ENCODE measurements around the gene TAF4B. TPM values are rescaled to one million over a fixed set of nuclear protein-coding genes. Genes with fewer than 3 reads are reported as not detected.
"Not testable (repeated sequence)": the region's sequence is repeated elsewhere in the genome, so short reads cannot be mapped to it uniquely, and the experiment has no call there.

The TAF4B gene
- total and polyA plus RNA-seq, 5 donors: 0.81 to 2.1 (median 1.8) TPM

DNA sequence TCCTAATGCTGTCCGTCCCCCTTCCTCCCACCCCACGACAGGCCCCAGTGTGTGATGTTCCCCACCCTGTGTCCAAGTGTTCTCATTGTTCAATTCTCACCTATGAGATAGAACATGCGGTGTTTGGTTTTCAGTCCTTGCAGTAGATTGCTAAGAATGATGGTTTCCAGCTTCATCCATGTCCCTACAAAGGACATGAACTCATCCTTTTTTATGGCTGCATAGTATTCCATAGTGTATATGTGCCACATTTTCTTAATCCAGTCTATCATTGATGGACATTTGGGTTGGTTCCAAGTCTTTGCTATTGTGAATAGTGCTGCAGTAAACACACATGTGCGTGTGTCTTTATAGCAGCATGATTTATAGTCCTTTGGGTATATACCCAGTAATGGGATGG lies 12.5 kb downstream of the TAF4B start:
- H3K4me3 ChIP-seq (ENCODE audit: low read length); intact Hi-C loops (cut with DNase I); H3K9me3 ChIP-seq (ENCODE audit: control insufficient read depth, low read length); H3K27me3 ChIP-seq (ENCODE audit: control insufficient read depth, insufficient read depth); H3K4me1 ChIP-seq (ENCODE audit: control insufficient read depth, insufficient read depth, low read length); ATAC-seq; H3K27ac ChIP-seq (ENCODE audit: low read length); DNase-seq: not testable (repeated sequence)
- WGBS: 91% methylated on average over 4 of the region's 4 CpGs

DNA sequence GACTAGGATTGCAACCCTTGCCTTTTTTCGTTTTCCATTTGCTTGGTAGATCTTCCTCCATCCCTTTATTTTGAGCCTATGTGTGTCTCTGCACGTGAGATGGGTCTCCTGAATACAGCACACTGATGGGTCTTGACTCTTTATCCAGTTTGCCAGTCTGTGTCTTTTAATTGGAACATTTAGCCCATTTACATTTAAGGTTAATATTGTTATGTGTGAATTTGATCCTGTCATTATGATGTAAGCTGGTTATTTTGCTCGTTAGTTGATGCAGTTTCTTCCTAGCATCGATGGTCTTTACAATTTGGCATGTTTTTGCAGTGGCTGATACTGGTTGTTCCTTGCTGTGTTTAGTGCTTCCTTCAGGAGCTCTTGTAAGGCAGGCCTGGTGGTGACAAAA lies 16.1 kb downstream of the TAF4B start:
- intact Hi-C loops (cut with DNase I); H3K27ac ChIP-seq (ENCODE audit: low read length); H3K4me1 ChIP-seq (ENCODE audit: control insufficient read depth, insufficient read depth, low read length); H3K4me3 ChIP-seq (ENCODE audit: low read length); H3K27me3 ChIP-seq (ENCODE audit: control insufficient read depth, insufficient read depth); ATAC-seq; H3K9me3 ChIP-seq (ENCODE audit: control insufficient read depth, low read length); DNase-seq: not testable (repeated sequence)
- WGBS: 85% methylated on average over 3 of the region's 4 CpGs

DNA sequence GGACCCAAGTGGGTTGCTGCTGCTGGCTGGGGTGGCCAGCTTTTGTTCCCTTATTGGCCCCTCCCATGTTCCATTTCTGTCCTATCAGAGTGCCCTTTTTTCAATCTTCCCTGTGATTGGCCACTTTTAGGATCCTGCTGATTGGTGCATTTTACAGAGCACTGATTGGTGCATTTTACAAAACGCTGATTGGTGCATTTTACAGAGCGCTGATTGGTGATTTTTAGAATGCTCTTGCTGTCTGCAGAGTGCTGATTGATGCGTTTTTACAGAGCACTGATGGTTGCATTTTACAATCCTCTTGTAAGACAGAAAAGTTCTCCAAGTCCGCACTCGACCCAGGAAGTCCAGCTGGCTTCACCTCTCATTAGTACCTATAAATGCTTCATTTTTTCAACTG lies 19.2 kb downstream of the TAF4B start:
- H3K4me1 ChIP-seq (ENCODE audit: control insufficient read depth, insufficient read depth, low read length); H3K27me3 ChIP-seq (ENCODE audit: control insufficient read depth, insufficient read depth); ATAC-seq; intact Hi-C loops (cut with DNase I); DNase-seq; H3K9me3 ChIP-seq (ENCODE audit: control insufficient read depth, low read length); H3K27ac ChIP-seq (ENCODE audit: low read length); H3K4me3 ChIP-seq (ENCODE audit: low read length): not testable (repeated sequence)
- WGBS: 82% methylated on average over 5 of the region's 5 CpGs

DNA sequence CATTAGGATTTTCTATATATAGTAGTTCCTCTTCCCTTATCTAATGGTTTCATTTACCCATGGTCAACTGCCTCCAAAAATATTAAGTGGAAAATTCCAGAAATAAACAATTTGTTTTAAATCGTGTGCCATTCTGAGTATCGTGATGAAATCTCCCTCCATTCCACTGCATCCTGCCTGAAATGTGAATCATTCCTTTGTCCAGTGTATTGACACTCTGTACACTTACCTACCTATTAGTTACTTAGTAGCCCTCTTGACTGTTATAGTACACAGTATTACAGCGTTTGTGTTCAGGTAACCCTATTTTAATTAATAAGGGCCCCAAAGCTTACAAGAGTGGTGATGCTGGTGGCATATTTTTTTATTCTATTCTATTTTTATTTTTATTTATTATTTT lies 26.2 kb downstream of the TAF4B start:
- ATAC-seq: no peak

DNA sequence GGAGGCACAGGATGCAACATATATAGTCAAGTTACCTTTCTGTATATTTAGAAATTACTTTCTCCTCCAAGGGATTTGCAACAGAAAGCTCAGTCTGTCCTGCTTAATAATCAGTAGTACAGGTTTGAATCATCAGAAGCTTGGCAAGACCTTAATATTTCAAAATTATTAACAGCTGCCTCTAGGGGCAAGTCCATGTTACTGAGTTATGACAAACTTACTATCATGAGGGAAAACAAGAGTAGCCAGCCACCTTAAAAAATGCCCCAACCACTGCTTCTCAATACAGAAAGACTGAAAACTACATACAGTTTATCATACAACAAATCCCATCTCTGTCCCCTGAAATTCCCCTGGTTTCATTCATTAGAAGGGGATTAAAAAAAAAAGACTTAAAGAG lies 28.6 kb downstream of the TAF4B start:
- H3K4me1 ChIP-seq (ENCODE audit: control insufficient read depth, insufficient read depth, low read length); intact Hi-C loops (cut with DNase I); ATAC-seq; DNase-seq; H3K4me3 ChIP-seq (ENCODE audit: low read length); H3K27ac ChIP-seq (ENCODE audit: low read length); H3K9me3 ChIP-seq (ENCODE audit: control insufficient read depth, low read length); H3K27me3 ChIP-seq (ENCODE audit: control insufficient read depth, insufficient read depth): not testable (repeated sequence)

More for the DNA sequence above, 26.2 kb downstream of the TAF4B start:
- intact Hi-C loops (cut with DNase I): no loop called here
- WGBS: 83% methylated on average over 3 of the region's 3 CpGs
- no peak overlapping the region for H3K27ac ChIP-seq (ENCODE audit: low read length)
- H3K4me1 ChIP-seq (ENCODE audit: control insufficient read depth, insufficient read depth, low read length): no peaks in the 10 kb centered on the region
- no peak for DNase-seq
- no peaks in the 10 kb centered on the region for H3K27me3 ChIP-seq (ENCODE audit: control insufficient read depth, insufficient read depth)
- H3K4me3 ChIP-seq (ENCODE audit: low read length): no peak overlapping the region
- no peaks in the 10 kb centered on the region for H3K9me3 ChIP-seq (ENCODE audit: control insufficient read depth, low read length)

DNA sequence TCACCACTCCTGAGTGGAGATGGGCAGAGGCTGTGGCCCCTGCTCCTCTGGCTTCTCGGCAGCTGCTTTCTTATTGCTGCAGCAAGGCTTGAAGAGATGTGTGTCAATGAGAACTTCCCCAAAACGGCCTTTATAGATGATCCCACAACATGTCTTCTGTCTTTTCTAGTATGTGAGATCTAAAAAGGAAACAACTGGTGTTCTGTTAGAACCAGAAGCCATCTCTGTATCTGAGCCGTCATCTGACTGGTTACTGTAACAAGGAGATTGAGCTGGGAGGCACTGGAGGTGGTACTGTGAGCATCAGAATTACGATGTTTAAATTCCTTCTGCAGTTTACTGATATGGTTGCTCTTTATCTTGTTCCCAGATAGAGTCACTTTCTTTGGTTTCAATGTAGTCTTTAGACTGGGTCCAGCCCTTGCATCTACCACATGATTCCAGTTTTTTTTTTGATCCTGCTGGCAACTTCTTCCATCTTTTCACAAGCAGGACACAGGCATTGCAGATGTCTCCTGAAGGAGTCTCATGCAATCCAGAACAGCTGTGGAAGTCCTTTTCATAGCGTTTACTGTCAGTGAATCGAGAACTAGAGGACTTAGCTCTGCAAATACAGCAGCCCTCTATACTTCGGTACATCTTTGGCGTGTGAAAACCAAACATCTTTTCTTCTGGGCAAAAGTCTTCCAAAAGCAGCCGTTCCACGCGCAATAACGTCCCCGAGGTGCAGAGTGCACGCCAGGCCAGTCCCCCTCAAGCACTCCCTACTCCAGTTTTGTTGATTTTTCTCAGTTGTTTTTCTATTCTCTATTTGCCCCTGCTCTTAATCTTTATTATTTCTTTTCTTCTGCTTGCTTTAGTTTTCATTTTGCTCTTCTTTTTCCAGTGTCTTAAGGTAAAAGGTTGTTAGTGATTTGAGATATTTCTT lies 29.7 kb downstream of the TAF4B start:
- WGBS: 63% methylated on average over 14 of the region's 14 CpGs
- no peaks in the 10 kb centered on the region for H3K4me1 ChIP-seq (ENCODE audit: control insufficient read depth, insufficient read depth, low read length)
- H3K27ac ChIP-seq (ENCODE audit: low read length): no peak overlapping the region
- intact Hi-C loops (cut with DNase I): no loop called here
- H3K9me3 ChIP-seq (ENCODE audit: control insufficient read depth, low read length): no peaks in the 10 kb centered on the region
- ATAC-seq: peak in 1 of 2 donors; percentile 18
- no peaks in the 10 kb centered on the region for H3K27me3 ChIP-seq (ENCODE audit: control insufficient read depth, insufficient read depth)
- peak in 1 of 3 donors; percentile 35 for DNase-seq
- H3K4me3 ChIP-seq (ENCODE audit: low read length): no peak overlapping the region

DNA sequence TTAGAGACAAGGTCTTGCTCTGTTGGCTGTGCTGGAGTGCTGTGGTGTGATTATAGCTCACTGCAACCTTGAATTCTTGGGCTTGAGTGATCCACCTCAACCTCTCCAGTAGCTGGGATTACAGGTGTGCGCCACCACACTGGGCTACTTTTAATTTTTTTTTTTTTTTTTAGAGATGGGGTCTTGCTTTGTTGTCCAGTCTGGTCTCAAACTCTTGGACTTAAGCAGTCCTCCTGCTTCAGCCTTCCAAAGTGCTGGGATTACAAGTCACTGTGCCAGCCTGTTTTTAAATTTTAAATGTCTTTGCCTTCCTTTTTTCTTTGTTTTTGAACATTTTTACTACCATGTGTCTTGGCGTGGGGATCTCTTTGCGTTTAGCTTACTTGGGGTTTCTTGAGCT lies 32.5 kb downstream of the TAF4B start:
- DNase-seq: no peak
- Histone ChIP-seq H3K4me1 (ENCODE audit: control insufficient read depth, insufficient read depth, low read length) (no peaks in the 10 kb centered on the region), H3K4me3 (ENCODE audit: low read length) (no peak overlapping the region), H3K27ac (ENCODE audit: low read length) (no peak overlapping the region), H3K9me3 (ENCODE audit: control insufficient read depth, low read length) (no peaks in the 10 kb centered on the region), H3K27me3 (ENCODE audit: control insufficient read depth, insufficient read depth) (no peaks in the 10 kb centered on the region)
- intact Hi-C loops (cut with DNase I): no loop called here
- 96% methylated on average over 3 of the region's 3 CpGs for WGBS
- ATAC-seq: no peak

DNA sequence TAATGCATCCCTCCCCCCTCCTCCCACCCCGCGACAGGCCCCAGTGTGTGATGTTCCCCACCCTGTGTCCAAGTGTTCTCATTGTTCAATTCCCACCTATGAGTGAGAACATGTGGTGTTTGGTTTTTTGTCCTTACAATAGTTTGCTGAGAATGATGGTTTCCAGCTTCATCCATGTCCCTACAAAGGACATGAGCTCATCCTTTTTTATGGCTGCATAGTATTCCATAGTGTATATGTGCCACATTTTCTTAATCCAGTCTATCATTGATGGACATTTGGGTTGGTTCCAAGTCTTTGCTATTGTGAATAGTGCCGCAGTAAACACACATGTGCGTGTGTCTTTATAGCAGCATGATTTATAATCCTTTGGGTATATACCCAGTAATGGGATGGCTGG lies 33.2 kb downstream of the TAF4B start:
- H3K27ac ChIP-seq (ENCODE audit: low read length); DNase-seq; intact Hi-C loops (cut with DNase I); H3K4me3 ChIP-seq (ENCODE audit: low read length); ATAC-seq; H3K27me3 ChIP-seq (ENCODE audit: control insufficient read depth, insufficient read depth); H3K9me3 ChIP-seq (ENCODE audit: control insufficient read depth, low read length); H3K4me1 ChIP-seq (ENCODE audit: control insufficient read depth, insufficient read depth, low read length): not testable (repeated sequence)
- 100% methylated on average over 2 of the region's 4 CpGs for WGBS

DNA sequence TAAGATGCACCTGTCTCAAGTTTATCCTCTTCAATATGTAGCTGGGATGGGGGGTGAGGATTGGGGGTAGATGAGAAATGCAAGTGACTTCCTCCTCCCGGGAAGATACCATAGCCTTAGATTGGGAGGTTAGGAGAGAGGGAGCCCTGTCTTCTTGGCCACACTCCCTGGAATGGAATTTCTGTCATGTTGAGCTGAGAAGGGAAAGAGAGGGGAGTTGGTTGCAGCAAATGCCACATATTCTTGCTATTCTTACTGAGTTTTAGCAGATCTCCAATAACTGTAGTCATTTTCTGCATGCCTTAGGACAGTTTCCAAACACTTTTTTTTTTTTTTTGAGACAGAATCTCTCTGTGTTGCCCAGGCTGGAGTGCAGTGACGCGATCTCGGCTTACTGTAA lies 35.9 kb downstream of the TAF4B start:
- no peak overlapping the region for H3K27ac ChIP-seq (ENCODE audit: low read length)
- H3K4me3 ChIP-seq (ENCODE audit: low read length): no peak overlapping the region
- intact Hi-C loops (cut with DNase I): no loop called here
- ATAC-seq (no peak), DNase-seq (no peak)
- no peaks in the 10 kb centered on the region for H3K27me3 ChIP-seq (ENCODE audit: control insufficient read depth, insufficient read depth)
- 84% methylated on average over 4 of the region's 4 CpGs for WGBS
- no peaks in the 10 kb centered on the region for H3K4me1 ChIP-seq (ENCODE audit: control insufficient read depth, insufficient read depth, low read length)
- H3K9me3 ChIP-seq (ENCODE audit: control insufficient read depth, low read length): no peaks in the 10 kb centered on the region

DNA sequence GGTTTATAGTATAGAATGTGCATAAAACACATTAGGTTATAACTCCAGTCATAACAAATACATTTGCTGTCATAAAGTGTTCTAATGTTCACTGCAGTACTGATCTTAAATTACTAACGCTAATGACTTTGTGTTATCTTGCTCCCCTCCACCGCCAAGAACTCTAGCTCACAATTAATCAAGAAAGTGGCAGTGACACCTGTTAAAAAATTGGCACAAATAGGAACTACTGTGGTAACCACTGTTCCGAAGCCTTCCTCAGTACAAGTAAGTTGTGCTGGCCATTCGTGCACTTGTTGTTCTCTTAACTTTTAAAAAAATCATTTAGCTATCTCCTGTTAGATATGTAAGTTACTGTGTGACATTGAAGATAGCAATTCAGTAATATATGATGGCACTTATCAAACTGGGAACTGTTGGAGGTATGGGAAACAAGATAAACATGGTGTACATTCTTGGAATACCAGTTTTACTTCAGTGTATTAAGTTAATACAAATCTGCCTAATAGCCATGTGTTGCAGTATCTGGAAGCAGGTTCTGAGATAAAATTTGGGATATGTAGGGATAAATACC lies 41.2 kb downstream of the TAF4B start:
- Histone ChIP-seq H3K9me3 (ENCODE audit: control insufficient read depth, low read length) (no peaks in the 10 kb centered on the region), H3K4me3 (ENCODE audit: low read length) (no peak overlapping the region), H3K27me3 (ENCODE audit: control insufficient read depth, insufficient read depth) (no peaks in the 10 kb centered on the region), H3K27ac (ENCODE audit: low read length) (no peak overlapping the region), H3K4me1 (ENCODE audit: control insufficient read depth, insufficient read depth, low read length) (no peaks in the 10 kb centered on the region)
- no peak for ATAC-seq
- intact Hi-C loops (cut with DNase I): no loop called here
- DNase-seq: no peak
- WGBS: 65% methylated on average over 4 of the region's 4 CpGs

DNA sequence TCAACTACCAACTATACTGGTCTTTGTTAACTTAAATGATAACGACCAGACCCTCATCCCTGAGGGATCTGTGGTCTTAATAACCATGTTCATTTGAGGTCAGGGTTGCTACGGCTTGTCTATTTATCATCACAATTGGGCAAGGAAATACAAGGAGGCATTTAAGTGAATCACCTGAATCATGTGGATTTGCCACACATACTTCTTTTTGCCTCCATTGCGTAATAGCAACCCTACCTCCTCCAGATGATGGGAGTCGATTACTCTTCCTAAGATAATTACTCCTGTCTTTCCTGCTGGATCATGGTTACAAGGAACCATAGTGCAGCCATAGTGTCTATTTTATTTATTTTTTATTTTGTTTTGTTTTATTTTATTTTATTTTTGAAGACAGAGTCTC lies 42.2 kb downstream of the TAF4B start:
- H3K27ac ChIP-seq (ENCODE audit: low read length): no peak overlapping the region
- ATAC-seq (no peak), DNase-seq (no peak)
- no peaks in the 10 kb centered on the region for H3K27me3 ChIP-seq (ENCODE audit: control insufficient read depth, insufficient read depth)
- H3K4me1 ChIP-seq (ENCODE audit: control insufficient read depth, insufficient read depth, low read length): no peaks in the 10 kb centered on the region
- H3K4me3 ChIP-seq (ENCODE audit: low read length): no peak overlapping the region
- no peaks in the 10 kb centered on the region for H3K9me3 ChIP-seq (ENCODE audit: control insufficient read depth, low read length)
- whole genome bisulfite sequencing: 95% methylated on average over 4 of the region's 4 CpGs
- intact Hi-C loops (cut with DNase I): no loop called here

Data from right cardiac atrium (tissue), 5 donors.